SU-DHL-6 (cell line): ENCODE data around the gene MAN2B1.

Experiments
- H2AFZ ChIP-seq: fragments of 200-600 bp; sonication (generic); 2 replicates; pipeline ENCODE4 v1.6.1; 2014; ENCODE audit warnings: low read depth, mild to moderate bottlenecking, moderate library complexity, mixed read lengths, antibody characterized with exemption, low read length; ENCODE audit not compliant: severe bottlenecking
- H3F3A ChIP-seq: fragments of 200-600 bp; shearing (Covaris generic); 2 replicates; pipeline ENCODE4 v1.6.0; 2016; ENCODE audit warnings: antibody characterized with exemption, mild to moderate bottlenecking; ENCODE audit not compliant: insufficient read depth
- H3K27ac ChIP-seq: fragments of 200-600 bp; sonication (generic); 2 replicates; pipeline ENCODE4 v1.5.1; 2016; ENCODE audit warnings: low read depth, mild to moderate bottlenecking, low read length, moderate library complexity, mixed read lengths
- H3K27me3 ChIP-seq: fragments of 200-600 bp; sonication (generic), shearing (Covaris generic); 2 replicates; pipeline ENCODE4 v1.6.0; 2014; ENCODE audit warnings: mild to moderate bottlenecking, low read length
- H3K36me3 ChIP-seq: fragments of 200-600 bp; sonication (generic); 2 replicates; pipeline ENCODE4 v1.6.1; 2014; ENCODE audit warnings: mild to moderate bottlenecking, low read length, mixed read lengths
- H3K4me2 ChIP-seq: fragments of 300-600, 200-600 bp; shearing (Covaris generic), sonication (generic); 2 replicates; pipeline ENCODE4 v1.6.0; 2014; ENCODE audit warnings: low read length, low read depth, mild to moderate bottlenecking; ENCODE audit not compliant: poor library complexity, severe bottlenecking
- H3K4me3 ChIP-seq: fragments of 200-600 bp; sonication (generic); 2 replicates; pipeline ENCODE4 v1.5.1; 2014; ENCODE audit warnings: antibody characterized with exemption, low read length, mild to moderate bottlenecking, mixed read lengths; ENCODE audit not compliant: insufficient read depth, poor library complexity, severe bottlenecking
- H3K79me2 ChIP-seq: fragments of 200-600 bp; sonication (generic); 2 replicates; pipeline ENCODE4 v1.6.1; 2014; ENCODE audit warnings: mild to moderate bottlenecking, low read length, moderate library complexity; ENCODE audit not compliant: insufficient read depth
- H3K9ac ChIP-seq: fragments of 200-600 bp; sonication (generic); 2 replicates; pipeline ENCODE4 v1.7.0; 2014; ENCODE audit warnings: mild to moderate bottlenecking, low read length
- H3K9me2 ChIP-seq: fragments of 200-600 bp; sonication (generic); replicated peaks from 2 replicates; pipeline ENCODE4 v1.6.1; 2014; ENCODE audit warnings: low read length; ENCODE audit not compliant: insufficient read depth
- H3K9me3 ChIP-seq: fragments of 200-600 bp; sonication (generic); 2 replicates; pipeline ENCODE4 v1.6.1; 2014; ENCODE audit warnings: low read length, mixed read lengths; ENCODE audit not compliant: insufficient read depth
- H4K20me1 ChIP-seq: fragments of 200-600 bp; sonication (generic); 2 replicates; pipeline ENCODE4 v1.6.1; 2014; ENCODE audit warnings: low read depth, mild to moderate bottlenecking, antibody characterized with exemption, low read length, moderate library complexity, mixed read lengths
- EZH2phosphoT487 ChIP-seq: fragments of 200-600 bp; sonication (generic), shearing (Covaris generic); conservative IDR thresholded peaks from 2 replicates; pipeline ENCODE4 v1.6.1; 2018; ENCODE audit warnings: mild to moderate bottlenecking, antibody characterized with exemption, low read length, moderate library complexity, mixed read lengths
- TF ChIP-seq, protein P1 (sequence below): fragments of 200-600 bp; sonication (generic); IDR thresholded peaks from one replicate; pipeline ENCODE4 v1.5.1; 2017; ENCODE audit warnings: antibody characterized with exemption, mild to moderate bottlenecking, low read length, moderate library complexity; ENCODE audit not compliant: insufficient read depth, poor library complexity, severe bottlenecking

Gene MAN2B1

DNA sequence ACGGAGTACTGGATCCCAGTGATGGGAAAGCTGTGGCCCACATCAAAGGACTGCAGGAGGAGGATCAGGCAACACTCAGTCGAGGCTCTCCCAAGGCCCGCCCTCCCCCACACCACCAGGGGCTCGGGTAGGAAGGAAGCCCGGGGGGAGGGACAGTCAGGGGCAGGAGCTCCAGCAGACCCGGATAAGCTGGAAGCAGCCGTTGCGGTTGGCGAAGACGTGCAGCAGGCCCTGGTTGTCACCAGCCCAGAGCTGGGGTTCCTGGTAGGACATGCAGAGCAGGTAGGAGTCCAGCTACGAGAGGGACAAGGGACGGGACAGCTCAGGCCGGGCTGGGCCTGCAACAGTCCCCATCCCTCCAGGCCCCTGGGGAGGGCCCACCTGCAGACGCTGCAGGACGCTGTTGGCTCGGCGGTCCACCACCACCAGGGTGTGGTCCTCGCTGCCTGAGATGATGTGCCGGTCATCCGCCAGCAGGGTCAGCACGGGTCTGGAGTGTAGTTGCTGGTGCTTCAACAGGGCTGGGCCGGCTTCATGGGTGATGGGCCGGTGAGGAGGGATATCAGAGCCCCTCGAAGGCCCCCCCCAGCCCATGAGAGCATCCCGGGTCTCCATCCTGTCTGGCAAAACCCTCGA, 23.2 kb upstream of the MAN2B1 start:
- Histone ChIP-seq H3K27ac (no peak overlapping the region), H3K9me2 (no peaks in the 10 kb centered on the region), H4K20me1 (no peaks in the 10 kb centered on the region), H3F3A (no peaks in the 10 kb centered on the region), H3K79me2 (no peaks in the 10 kb centered on the region), H3K27me3 (no peaks in the 10 kb centered on the region), H3K9ac (no peak overlapping the region), H3K9me3 (no peaks in the 10 kb centered on the region), H2AFZ (no peak overlapping the region), H3K36me3 (no peaks in the 10 kb centered on the region), H3K4me2 (no peak overlapping the region), H3K4me3 (no peak overlapping the region)
- TF ChIP-seq, protein P1, sequence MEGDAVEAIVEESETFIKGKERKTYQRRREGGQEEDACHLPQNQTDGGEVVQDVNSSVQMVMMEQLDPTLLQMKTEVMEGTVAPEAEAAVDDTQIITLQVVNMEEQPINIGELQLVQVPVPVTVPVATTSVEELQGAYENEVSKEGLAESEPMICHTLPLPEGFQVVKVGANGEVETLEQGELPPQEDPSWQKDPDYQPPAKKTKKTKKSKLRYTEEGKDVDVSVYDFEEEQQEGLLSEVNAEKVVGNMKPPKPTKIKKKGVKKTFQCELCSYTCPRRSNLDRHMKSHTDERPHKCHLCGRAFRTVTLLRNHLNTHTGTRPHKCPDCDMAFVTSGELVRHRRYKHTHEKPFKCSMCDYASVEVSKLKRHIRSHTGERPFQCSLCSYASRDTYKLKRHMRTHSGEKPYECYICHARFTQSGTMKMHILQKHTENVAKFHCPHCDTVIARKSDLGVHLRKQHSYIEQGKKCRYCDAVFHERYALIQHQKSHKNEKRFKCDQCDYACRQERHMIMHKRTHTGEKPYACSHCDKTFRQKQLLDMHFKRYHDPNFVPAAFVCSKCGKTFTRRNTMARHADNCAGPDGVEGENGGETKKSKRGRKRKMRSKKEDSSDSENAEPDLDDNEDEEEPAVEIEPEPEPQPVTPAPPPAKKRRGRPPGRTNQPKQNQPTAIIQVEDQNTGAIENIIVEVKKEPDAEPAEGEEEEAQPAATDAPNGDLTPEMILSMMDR, result no peak
- TF ChIP-seq EZH2phosphoT487, result no peak

DNA sequence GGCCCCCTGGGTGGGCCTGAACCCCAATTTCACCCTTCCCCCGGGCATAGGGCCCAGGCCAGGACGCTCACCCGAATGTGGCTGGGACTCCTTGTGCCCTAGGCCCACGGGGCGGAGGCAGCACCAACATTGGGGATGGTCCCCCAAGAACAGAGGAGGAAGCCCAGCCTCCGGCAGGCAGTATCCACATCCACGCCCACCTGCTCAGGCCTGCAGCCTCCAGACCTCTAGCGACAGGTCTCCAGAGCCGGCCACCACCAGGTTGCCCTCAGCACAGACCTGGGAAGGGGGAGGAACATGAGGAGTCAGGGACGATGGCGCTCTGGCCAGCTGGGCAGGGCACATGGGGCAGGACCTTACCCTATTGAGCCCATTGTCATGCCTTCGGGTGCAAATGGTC, 22.5 kb upstream of the MAN2B1 start:
- Histone ChIP-seq H3K9me2 (no peaks in the 10 kb centered on the region), H3K9me3 (no peaks in the 10 kb centered on the region), H3K9ac (no peak overlapping the region), H3K4me2 (no peak overlapping the region), H3K4me3 (no peak overlapping the region), H3K27ac (no peak overlapping the region), H3K79me2 (no peaks in the 10 kb centered on the region), H3K36me3 (no peaks in the 10 kb centered on the region), H4K20me1 (no peaks in the 10 kb centered on the region), H3K27me3 (no peaks in the 10 kb centered on the region), H3F3A (no peaks in the 10 kb centered on the region), H2AFZ (no peak overlapping the region)
- TF ChIP-seq, protein P1, result no peak
- no peak for TF ChIP-seq EZH2phosphoT487

DNA sequence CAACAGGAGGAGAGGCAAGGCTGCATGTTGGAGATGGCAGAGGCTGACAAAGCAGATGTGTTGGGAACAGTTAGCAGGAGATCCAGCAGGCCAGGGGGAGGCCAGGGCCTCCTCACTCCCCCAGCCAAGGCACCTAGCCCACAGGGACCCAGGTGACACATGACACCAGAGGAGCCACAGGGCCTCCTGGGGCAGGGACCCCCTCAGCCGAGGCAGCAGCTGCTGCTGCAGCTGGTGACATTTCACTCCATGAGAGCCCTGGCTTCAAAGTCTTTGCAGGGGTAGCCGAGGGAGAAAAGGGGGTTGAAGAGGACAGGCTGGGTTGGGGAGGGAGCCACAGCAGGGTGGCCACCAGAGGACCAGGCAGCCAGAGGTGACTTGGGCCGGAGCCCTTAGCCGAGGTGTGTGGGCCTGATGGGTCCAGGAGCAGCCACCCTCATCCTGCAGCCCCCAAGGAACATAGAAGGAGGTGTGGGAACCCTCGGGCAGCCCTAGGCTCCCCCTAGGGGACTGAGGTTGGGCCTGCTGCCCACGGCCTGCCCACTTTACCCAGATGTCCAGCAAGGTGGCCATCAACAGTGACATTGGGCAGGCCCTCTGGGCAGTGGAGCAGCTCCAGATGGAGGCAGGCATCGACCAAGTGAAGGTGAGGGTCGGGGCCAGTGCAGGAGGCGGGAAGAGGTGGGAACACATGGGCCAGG, 21.1 kb upstream of the MAN2B1 start, which contains the start of gene GNG14:
TSS of gene GNG14 (plus strand) at position 503 of the 701 bp plus-strand sequence. CDS start at position 554, 51 bp downstream.
- Histone ChIP-seq H3K9me3 (no peaks in the 10 kb centered on the region), H3K4me2 (no peak within 1 kb of the TSS), H3K36me3 (no peaks in the 10 kb centered on the region), H3K9me2 (no peaks in the 10 kb centered on the region), H3K9ac (no peak within 1 kb of the TSS), H3K27me3 (no peaks in the 10 kb centered on the region), H3K4me3 (no peak within 1 kb of the TSS), H2AFZ (no peak within 1 kb of the TSS), H3K27ac (no peak within 1 kb of the TSS), H3K79me2 (no peaks in the 10 kb centered on the region), H3F3A (no peaks in the 10 kb centered on the region), H4K20me1 (no peaks in the 10 kb centered on the region)
- no peak for TF ChIP-seq EZH2phosphoT487
- TF ChIP-seq, protein P1, result no peak
